ENCODE measurements around the gene ILF3.
"Not testable (repeated sequence)": the region's sequence is repeated elsewhere in the genome, so short reads cannot be mapped to it uniquely, and the experiment has no call there.

The ILF3 gene

GRCh38 chr19:10670182-10670581 is 16.0 kb downstream of the ILF3 start:
- Histone ChIP-seq H3K27me3 (replicated peaks) (no peaks in the 10 kb centered on the region), H3K27ac (no peak overlapping the region), H3K4me3 (ENCODE audit: low read depth, low read length) (no peak overlapping the region), H3K36me3 (replicated peaks) (peaks cover 26% of the 10 kb centered on the region)
- in situ Hi-C loops (cut with HindIII; ENCODE audit: low pct_ligation_motif_present, low sequenced_read_pairs), result no loop called here
- no peak for TF ChIP-seq CTCF (IDR thresholded peaks at IDR 0.05; ENCODE audit: low read depth, low read length, missing control alignments)
- DNase-seq, result no peak

DNA sequence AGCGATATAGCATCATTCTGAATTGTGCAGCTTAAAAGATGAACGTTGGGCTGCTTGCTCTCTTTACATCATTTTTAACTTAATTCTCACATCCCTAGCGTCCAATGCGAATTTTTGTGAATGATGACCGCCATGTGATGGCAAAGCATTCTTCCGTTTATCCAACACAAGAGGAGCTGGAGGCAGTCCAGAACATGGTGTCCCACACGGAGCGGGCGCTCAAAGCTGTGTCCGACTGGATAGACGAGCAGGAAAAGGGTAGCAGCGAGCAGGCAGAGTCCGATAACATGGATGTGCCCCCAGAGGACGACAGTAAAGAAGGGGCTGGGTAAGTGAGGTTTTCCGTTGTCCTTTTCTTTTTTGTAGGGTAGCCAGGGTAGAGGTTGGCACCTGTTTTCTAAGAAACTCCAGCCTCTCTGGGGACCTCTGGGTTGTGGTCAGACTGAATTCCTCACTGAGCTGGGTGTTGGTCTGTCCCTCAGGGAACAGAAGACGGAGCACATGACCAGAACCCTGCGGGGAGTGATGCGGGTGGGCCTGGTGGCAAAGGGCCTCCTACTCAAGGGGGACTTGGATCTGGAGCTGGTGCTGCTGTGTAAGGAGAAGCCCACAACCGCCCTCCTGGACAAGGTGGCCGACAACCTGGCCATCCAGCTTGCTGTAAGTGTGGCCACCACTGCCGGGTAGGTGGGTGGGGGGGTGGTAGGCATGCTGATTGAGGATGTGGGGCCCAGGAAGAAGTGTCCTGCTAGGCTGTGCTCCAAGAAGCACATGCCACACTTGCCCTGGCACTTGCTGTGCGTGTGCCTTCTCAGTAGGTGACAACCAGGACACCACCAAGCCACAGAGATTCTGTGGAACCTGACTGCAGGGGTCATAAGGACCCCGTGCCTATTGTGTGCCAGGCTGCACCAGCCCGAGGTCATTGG is 17.0 kb downstream of the ILF3 start:
- peaks cover 26% of the 10 kb centered on the region for H3K36me3 ChIP-seq (replicated peaks)

DNA sequence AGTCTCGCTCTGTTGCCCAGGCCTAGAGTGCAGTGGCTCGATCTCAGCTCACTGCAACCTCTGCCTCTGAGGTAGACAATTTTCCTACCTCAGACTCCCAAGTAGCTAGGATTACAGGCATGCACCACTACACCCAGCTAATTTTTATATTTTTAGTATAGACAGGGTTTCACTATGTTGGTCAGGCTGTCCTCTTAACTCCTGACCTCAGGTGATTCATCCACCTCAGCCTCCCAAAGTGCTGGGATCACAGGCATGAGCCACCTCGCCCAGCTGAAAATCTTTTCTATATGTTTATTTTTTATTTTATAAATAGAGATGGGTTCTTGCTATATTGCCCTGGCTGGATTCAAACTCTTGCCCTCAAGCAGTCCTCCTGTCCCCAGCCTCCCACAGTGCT is 17.8 kb downstream of the ILF3 start:
- H3K27me3 ChIP-seq (replicated peaks); H3K4me3 ChIP-seq (ENCODE audit: low read depth, low read length); in situ Hi-C loops (cut with HindIII; ENCODE audit: low pct_ligation_motif_present, low sequenced_read_pairs); H3K27ac ChIP-seq; DNase-seq: not testable (repeated sequence)
- H3K36me3 ChIP-seq (replicated peaks), result peaks cover 29% of the 10 kb centered on the region

More for the DNA sequence above, 17.0 kb downstream of the ILF3 start:
- no peaks in the 10 kb centered on the region for H3K27me3 ChIP-seq (replicated peaks)
- TF ChIP-seq CTCF (IDR thresholded peaks at IDR 0.05; ENCODE audit: low read depth, low read length, missing control alignments), result no peak
- no peak for DNase-seq
- in situ Hi-C loops (cut with HindIII; ENCODE audit: low pct_ligation_motif_present, low sequenced_read_pairs), result no loop called here
- H3K27ac ChIP-seq, result no peak overlapping the region
- H3K4me3 ChIP-seq (ENCODE audit: low read depth, low read length), result no peak overlapping the region

DNA sequence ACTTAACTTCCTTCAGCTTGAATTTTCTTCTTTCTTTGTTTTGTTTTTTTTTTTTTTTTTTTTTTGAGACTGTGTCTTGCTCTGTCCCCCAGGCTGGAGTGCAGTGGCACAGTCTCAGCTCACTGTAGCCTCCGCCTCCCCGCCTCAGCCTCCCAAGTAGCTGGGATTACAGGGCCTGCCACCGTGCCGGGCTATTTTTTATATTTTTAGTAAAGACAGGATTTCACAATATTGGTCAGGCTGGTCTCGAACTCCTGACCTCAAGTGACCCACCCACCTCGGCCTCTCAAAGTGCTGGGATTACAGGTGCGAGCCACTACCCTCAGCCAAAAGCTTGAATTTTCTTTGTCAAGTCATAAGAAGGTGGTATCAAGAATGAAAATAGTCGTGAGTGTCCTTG is 21.1 kb downstream of the ILF3 start:
- H3K27me3 ChIP-seq (replicated peaks); H3K27ac ChIP-seq; in situ Hi-C loops (cut with HindIII; ENCODE audit: low pct_ligation_motif_present, low sequenced_read_pairs); DNase-seq; H3K4me3 ChIP-seq (ENCODE audit: low read depth, low read length): not testable (repeated sequence)
- H3K36me3 ChIP-seq (replicated peaks), result peaks cover 61% of the 10 kb centered on the region

DNA sequence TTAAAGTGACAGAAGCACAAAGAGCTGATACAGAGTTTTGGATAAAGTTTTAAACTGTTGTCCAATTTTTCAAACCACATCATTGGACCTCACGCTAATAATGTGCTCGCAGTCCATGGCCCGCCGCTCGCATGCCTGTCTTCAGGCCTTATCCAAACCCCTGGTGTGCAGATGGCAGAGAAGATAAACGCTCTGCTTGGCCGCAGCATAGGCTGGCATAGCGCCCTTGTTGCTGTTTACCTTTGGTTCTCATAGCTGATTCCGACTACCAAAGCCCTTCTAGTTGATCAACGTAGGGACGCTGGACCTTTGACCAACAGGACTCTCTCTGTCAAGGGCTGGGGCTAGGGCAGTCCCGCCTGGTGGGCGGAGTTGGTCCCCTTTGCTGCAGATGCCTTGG is 23.6 kb downstream of the ILF3 start:
- no peak overlapping the region for H3K4me3 ChIP-seq (ENCODE audit: low read depth, low read length)
- no peaks in the 10 kb centered on the region for H3K27me3 ChIP-seq (replicated peaks)
- peaks cover 73% of the 10 kb centered on the region for H3K36me3 ChIP-seq (replicated peaks)
- no peak for DNase-seq
- in situ Hi-C loops (cut with HindIII; ENCODE audit: low pct_ligation_motif_present, low sequenced_read_pairs), result no loop called here
- H3K27ac ChIP-seq, result no peak overlapping the region
- TF ChIP-seq CTCF (IDR thresholded peaks at IDR 0.05; ENCODE audit: low read depth, low read length, missing control alignments), result no peak

DNA sequence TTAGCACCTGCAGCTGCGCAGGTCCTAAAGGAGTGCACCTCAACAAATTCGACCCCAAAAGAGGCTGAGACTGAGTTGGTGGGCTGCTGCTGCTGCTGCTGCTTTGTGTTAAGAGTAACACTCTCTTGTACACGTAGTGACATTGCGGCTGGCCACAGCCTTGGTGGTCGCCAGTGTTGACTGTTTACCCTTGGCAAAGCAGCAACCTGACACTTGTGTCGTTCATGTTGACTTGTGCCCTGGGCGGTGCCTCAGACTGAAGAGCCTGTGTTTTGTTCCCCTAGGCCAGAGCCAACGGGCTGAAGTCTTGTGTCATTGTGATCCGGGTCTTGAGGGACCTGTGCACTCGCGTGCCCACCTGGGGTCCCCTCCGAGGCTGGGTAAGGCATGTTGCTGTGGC is 24.7 kb downstream of the ILF3 start:
- H3K27me3 ChIP-seq (replicated peaks), result no peaks in the 10 kb centered on the region
- in situ Hi-C loops (cut with HindIII; ENCODE audit: low pct_ligation_motif_present, low sequenced_read_pairs), result no loop called here
- no peak overlapping the region for H3K4me3 ChIP-seq (ENCODE audit: low read depth, low read length)
- TF ChIP-seq CTCF (IDR thresholded peaks at IDR 0.05; ENCODE audit: low read depth, low read length, missing control alignments), result no peak
- DNase-seq, result no peak
- H3K36me3 ChIP-seq (replicated peaks), result peaks cover 73% of the 10 kb centered on the region
- no peak overlapping the region for H3K27ac ChIP-seq

GRCh38 chr19:10679743-10680142 is 25.6 kb downstream of the ILF3 start:
- peaks cover 80% of the 10 kb centered on the region for H3K36me3 ChIP-seq (replicated peaks)
- no peak overlapping the region for H3K27ac ChIP-seq
- in situ Hi-C loops (cut with HindIII; ENCODE audit: low pct_ligation_motif_present, low sequenced_read_pairs), result no loop called here
- H3K4me3 ChIP-seq (ENCODE audit: low read depth, low read length), result no peak overlapping the region
- no peaks in the 10 kb centered on the region for H3K27me3 ChIP-seq (replicated peaks)
- no peak for DNase-seq
- TF ChIP-seq CTCF (IDR thresholded peaks at IDR 0.05; ENCODE audit: low read depth, low read length, missing control alignments), result no peak
